Measurements from ENCODE around the gene SOCS6.
A peak's percentile ranks its signal among the peaks of the same experiment; 100 is the strongest.
"Not testable (repeated sequence)": the region's sequence is repeated elsewhere in the genome, so short reads cannot be mapped to it uniquely, and the experiment has no call there.

The SOCS6 gene, protein sequence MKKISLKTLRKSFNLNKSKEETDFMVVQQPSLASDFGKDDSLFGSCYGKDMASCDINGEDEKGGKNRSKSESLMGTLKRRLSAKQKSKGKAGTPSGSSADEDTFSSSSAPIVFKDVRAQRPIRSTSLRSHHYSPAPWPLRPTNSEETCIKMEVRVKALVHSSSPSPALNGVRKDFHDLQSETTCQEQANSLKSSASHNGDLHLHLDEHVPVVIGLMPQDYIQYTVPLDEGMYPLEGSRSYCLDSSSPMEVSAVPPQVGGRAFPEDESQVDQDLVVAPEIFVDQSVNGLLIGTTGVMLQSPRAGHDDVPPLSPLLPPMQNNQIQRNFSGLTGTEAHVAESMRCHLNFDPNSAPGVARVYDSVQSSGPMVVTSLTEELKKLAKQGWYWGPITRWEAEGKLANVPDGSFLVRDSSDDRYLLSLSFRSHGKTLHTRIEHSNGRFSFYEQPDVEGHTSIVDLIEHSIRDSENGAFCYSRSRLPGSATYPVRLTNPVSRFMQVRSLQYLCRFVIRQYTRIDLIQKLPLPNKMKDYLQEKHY

DNA sequence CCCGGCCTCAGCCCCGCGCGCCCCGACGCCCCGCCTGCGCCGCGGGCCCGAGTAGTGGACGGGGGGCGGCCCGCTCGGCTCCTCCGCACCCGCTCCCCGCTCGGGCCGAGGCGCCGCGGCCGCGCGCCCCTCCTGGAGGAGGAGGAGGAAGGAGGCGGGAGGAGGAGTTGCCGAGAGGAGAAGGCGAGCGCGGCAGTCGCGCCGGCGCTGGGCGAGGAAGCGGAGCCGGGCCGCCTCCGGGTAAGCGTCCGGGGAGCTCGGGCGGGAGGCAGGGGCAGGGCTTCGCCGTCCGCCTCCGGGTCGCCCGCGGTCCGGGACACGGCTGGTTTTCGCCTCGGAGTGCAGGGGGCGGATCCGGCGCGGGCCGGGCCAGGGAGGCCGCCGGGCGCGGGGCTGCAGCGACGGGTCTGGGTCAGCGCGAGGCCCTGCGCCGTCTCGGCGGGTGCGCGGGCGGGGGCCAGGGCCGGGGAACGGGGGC, at the start of gene SOCS6:
Gene SOCS6, plus strand, starts transcription at position 195 of the 478 bp plus-strand sequence. CDS start 35,624 bp downstream, outside the sequence.
- DNase-seq: peak; percentile 3

DNA sequence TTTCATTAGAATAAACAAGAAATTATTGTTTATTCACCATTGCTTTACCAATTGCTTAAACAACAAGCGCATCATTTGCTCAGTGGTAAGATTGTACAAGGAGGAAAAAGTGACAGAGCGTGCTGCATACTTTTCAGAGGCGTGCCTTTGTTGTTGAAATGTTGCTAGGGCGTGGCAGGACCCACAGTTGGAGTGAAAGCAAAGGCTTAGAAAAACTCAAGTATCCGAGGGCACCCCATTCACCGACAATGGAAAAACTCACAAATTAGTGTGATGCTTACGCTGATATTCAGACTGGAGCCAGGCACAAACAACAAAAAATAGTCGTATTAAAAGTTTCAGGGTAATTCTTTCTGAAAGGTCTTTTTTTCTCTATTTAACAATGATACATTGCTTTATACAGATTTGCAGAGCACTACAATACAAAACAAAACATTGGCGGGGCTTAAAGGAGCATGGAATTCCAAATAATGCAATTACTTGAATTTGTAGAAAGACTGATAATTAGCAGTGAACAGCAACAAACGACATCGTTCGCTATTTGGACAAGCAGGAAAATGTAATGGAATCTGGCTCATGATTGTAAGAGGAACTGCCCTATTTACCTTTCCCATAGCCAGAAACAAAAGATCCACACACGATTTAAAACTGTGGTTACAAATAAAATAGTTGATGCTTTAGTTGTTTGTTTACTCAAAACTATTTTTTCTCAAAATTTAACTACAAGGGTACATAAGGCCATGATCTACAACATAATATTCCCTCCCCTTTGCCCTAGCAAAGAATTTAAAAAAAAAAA, 45.5 kb upstream of the SOCS6 start:
- DNase-seq: no peak

DNA sequence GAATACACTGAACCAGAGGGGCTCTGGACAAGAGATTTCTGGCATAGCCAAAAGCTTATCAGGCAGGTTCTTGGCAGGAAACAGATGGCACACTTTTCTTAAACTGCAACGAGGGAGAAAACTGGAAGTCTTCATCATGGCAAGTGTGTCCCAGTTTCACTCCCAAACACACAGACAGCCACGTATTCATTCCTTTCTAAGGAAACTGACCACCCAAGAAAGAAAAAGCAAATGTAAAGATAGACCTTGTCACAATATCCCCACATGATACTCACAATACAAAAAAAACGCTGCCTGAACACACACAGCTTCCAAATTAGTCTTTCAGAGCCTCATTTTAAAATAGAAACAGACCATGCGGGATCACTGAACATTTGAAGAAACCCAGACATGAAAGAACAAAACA, 42.8 kb upstream of the SOCS6 start:
- no peak for DNase-seq

DNA sequence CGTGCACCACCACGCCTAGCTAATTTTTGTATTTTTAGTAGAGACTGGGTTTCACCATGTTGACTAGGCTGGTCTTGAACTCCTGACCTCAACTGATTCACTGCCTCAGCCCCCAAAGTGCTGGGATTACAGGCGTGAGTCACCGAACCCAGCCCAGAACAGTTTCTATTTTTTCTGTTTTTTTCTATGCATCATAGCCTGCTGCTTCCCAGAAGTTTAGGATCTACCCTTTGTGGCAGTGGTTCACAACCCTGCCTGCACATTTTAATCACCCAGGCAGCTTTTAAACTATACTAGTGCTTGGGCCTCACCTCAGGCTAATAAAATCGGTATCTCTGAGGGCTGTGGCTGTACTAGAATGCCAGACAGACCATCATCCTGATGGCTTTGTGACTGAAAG, 39.7 kb upstream of the SOCS6 start:
- no peak for DNase-seq

DNA sequence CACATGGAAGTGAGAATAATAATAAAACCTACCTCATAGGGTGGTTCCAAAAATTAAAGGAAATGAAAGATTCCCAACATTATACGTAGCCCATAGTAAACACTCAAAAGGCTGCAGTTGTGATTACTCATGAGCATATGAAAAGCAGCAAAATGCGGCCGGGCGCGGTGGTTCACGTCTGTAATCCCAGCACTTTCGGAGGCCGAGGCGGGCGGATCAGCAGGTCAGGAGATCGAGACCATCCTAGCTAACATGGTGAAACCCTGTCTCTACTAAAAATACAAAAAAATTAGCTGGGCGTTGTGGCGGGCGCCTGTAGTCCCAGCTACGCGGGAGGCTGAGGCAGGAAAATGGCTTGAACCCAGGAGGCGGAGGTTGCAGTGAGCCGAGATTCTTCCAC, 39.0 kb upstream of the SOCS6 start:
- DNase-seq: not testable (repeated sequence)

DNA sequence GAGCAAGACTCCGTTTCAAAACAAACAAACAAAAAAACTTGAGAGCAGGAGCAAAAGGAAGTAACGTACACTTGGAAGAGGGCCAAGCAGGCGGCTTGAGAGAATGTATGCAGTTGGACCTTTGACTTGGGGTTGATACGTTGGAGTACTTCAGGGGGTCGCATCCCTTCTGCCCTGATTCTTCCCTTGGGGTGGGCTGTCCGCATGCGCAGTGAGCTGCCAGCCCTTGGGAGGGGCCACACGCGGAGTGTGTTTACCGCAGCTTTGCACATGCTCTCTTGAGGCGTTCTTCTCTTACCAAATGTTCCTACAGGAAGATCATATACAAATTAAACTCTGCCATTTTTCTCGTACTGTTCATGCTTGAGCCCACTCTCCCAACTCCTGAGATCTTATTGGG, 38.1 kb upstream of the SOCS6 start:
- DNase-seq: no peak

DNA sequence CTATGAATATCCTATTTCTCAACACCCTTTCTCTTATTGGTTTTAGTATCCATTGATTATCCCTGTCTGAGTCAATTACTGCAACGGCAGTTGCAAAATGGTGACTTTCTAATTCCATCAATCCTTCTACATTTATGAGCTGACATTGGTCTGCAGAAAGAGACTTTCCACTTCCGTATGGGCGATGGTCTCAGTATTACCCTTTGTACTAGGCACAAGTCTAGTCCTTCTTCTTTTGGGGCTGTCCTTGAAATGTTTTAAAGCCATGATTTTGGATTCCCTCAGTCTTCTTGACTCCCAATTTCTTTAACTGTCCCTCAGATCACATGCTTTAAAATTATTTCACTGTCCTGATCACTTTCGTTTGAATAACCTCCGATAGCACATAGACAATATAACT, 32.7 kb upstream of the SOCS6 start:
- DNase-seq: no peak

DNA sequence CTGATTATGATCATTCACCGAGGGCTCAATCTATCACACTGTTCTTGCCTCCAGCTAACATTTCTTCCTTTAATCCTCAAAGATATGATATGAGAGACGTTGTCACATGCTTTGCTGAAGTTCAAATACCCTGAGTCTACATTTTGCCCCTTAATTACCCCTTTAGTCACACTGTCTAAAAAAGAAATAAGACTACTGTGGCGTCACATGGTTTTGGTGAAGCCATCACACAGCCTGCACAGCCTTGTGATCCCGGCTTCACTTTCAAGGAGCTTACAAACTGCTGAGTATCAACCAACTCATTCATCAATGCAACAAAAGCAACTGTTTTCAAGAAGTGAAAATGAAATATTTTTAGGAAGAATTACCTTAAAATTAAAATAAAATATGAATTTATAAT, 31.9 kb upstream of the SOCS6 start:
- DNase-seq: no peak

DNA sequence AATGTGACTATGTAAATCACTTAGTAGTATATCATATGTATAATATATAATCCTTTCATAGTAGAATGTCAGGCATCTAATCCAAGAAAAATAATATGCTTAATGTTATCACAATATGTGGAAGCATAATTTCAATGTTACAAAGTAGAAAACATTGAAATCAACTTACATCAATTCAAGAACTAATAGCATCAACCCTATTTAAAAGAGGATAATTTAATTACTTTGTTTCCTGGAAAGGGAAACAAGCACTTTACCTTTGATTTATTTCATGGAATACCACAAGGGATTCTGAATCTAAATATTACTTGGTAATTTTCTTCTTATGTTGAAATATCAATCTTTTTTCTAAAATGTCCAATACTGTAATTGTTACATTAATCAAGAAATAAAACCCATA, 30.6 kb upstream of the SOCS6 start:
- DNase-seq: no peak

DNA sequence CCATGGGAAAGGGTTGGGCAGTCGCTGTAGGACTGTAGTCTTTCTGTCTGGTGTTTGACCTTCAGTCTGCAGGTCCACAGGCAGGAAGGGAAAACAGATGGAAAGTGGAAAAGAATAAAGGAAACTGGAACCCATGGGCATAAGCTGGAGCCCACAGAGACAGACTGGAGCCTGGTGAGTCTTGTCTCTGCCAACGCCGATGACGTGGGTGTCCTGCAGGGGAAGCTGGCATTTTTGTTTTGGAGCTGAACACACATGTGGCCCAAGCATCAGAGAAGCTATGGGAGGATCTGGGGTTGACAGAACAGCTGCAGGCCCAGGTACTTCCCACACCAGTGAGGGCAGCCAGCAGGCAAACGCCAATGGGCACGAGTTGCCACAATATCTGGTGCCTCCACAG, 28.2 kb upstream of the SOCS6 start:
- DNase-seq: no peak

DNA sequence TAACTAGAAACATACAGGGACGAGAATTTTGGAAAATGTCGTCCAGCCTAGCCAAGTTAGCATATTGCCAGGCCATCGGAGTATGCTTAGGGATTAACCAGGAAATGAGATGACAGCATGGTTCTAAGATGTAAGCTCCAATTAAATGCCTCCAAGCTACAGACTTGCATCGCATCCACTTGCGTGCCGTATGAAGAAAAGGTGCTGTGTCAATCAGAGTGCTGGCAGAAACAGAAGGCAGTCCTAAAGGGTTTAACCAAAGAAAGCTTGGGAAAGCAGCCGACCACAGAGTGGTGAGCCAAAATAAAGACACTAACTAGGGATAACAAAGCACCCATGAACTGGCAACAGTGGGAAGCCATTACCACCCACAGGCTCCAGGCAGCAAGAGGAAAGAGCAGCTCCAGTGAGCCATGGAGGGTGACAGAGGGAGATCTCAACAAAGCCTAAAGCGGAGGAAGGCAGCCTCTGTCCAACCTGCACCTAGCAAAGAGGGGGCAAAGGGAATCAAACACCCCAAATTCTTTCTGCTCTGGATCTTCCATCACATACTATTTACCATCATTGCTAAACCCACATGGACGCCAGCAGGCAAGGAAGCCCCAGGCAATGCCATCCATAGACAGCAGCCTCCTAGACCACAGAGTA, 27.6 kb upstream of the SOCS6 start:
- no peak for DNase-seq

DNA sequence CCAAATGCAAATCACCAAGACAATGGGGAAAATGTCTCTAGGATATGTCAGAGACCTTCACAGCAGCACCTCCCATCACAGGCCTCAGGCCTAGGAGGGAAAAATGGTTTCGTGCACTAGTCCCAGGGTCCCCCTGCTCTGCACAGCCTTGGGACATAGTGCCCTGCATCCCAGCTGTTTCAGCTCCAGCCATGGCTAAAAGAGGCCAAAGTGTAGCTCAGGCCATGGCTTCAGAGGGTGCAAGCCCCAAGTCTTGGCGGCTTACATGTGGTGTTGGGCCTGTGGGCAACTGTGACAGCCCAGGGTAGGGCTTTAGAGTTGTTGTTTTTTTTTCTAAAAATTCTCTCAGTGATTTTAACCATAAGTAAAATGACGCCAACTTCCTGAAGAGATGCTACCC, 25.5 kb upstream of the SOCS6 start:
- no peak for DNase-seq

DNA sequence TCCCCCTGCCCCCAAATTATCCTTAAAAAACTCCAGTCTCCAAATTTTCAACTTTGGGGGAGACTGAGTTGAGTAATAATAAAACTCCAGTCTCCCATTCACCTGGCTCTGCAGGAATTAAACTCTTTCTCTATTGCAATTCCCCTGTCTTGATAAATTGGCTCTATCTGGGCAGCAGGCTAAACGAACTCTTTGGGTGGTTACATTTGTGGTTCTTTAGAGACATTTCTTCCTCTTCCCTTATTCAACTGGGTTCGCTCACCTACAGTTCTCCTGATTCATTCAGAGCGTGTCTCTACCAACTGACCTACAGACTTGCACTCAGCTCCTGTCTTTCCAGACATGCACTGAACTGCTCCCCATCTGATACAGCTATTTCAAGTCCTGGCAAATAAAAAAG, 17.1 kb upstream of the SOCS6 start:
- DNase-seq: no peak

DNA sequence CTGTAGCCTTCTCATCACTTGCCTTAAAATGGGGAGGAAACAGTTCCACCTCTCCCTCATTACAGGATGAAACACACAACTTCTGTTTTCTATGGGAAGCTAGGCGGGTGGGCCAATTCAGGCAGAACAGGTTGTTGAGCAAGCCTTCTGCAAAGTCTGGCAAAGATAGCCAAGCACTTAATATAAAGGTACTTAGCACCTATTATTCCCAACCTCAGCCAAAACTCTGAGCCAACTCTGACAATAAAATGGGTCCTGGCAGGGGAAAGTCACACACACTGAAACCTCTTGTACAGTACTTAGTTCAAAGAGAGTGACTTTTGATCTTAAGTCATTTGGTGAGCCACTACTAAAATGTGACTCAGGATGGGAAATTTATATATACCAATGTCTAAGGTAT, 15.8 kb upstream of the SOCS6 start:
- DNase-seq: no peak

DNA sequence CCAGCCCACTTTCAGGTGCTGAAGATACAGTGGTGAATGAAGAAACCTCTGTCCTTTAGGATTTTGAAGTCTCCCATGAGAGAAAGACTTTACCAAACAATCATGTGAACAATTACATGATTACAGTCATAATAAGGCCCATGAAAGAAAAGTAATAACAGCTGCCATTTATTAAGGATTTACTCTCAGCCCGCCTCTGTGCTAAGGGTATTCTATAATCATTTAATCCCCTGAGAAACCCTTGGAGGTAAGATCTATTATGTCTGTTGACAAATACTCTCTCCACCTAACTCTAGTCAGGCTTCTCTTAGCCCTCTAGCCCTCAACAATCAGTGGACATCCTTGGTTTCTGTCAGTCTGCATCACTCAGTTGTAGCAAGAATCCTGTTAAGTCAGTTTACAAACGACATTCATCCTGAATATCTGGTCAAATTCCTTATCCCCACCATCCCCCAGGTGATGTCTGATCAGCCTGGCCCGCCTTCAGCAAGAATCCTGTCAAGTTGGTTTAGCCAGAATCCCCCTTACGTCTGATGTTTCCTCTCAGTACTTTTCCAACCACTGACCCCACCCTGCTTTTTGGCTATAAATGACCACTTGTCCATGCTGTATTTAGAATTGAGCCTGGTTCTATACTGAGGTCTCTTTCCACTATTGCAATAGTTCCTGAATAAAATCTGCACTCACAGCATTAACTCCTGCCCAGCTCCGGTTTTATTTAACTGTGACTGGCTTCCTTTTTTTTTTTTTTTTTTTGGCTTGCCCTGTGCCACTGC, 12.2 kb upstream of the SOCS6 start:
- DNase-seq: no peak

DNA sequence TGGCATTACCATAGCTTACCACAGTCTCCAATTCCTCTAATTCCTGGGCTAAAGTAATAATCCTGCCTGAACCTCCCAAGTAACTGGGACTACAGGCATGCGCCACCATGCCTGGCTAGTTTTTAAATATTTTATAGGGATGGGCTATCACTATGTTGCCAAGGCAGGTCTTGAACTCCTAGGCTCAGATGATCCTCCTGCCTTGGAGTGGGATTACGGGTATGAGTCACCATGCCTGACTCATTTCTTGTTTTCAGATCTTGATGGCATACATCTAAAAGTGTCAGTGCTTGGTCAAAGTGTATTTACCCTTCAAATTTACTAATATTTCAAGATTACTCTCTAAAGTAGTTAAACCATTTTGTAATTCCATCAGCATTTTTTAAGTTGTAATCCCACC, 9.4 kb upstream of the SOCS6 start:
- no peak for DNase-seq

DNA sequence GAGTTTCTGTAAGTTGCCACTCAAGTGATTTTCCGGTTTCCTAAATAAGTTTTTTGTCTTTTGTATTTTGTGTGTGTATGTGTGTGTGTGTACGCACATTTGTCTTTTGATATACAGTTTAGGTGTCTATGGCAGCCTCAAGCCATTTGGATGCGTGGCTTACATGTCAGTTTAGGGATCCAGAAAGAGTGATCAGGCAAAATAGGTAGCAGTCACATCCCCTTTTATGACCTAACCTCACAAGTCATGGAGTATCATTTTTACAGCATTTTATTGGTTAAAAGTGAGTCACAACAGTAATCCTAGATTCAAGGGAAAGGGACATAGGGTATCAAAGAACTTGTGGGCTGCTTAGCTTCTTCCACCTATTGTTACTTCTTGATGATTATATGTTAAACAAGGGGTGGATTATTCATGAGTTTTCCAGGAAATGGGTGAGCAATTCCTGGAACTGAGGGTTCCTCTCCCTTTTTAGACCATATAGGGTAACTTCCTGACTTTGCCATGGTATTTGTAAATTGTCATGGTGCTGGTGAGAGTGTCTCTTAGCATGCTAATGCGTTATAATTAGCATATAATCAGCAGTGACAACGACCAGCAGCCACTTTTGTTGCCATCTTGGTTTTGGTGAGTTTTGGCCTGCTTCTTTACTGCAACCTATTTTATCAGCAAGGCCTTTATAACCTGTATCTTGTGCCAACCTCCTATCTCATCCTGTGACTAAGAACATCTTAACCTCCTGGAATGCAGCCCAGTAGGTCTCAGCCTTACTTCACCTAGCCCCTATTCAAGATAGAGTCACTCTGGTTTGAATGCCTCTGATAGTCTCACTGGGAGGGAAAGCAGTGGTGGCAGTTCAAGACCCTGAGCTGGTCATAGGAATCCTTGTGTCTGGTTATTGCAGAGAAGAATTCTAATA, 8.6 kb upstream of the SOCS6 start:
- no peak for DNase-seq

DNA sequence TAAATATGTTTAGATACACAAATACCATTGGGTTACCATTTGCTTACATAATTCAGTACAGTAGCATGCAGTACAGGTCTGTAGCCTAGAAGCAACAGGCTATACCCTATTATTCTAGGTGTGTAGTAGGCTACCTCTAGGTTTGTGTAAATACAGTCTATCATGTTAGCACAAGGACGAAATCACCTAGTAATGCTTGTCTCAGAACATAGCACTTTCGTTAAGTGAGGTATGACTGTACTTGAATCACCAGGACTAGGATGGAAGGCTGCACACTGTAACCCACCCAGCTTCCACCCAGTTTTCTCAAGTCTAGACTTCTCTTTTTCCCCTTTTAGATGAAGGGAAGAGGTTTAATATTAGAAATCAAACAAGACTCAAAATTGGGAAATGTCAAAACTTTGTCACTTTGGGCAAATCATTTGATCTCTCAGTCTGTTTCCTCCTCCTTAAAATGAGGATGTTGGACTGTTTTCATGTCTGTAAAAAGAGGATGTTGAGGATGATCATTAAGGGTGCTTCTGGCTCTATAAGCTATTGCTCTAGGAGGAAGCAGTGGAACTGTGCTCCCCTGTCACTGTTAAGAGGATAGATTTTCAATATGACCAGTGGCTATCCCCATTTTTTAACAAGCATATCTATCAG, 3.7 kb upstream of the SOCS6 start:
- peak; percentile 2 for DNase-seq

DNA sequence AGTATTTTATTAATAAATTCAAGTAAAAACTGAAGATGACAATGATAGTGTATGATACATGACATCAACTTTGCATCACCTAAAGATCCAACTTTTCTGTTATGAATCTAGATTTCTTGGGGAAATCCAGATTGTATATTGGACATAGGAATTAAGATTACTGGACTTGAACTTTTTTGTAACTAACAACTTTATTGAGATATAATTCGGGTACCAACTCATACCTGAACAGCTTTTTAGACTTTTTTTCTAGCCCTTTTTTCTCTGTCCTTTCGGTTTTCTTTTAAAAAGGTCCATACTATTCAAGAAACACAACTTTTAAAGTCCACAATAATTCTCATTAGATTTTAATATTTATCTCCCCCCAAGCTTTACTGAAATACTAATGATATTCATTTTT, 1.1 kb upstream of the SOCS6 start:
- DNase-seq: no peak

DNA sequence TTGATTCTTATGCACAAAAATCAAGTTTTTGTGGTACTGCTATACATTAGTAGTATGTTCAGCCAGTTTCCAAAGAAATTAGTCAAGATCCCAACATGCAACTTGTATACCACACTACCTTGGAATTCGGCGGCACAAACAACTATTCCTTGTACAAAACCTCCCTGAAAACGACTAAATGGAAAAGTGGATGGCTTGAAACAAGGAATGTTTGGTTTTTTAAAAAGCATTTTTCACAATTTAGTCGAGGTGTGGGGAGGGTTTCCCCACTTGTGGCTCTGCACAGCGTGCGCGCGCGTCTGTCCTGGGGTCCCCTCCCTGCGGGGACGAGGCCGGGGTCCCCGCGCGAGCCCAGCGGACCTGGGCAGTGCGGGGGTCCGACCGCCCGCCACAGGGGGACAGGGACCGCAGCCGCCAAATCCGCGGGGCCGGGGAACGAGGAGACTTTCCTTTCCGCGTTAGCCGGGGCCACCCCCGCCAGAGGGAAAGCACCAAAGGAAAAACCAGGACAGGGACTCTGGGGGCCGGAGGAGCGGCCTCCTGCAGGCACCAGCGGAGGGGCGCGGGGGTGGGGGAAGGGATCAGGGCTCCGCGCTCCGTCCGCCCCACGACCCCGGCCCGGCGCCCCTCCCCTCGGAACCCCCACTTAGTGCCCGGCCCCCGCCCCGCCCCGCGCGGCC, 534 bp upstream of the SOCS6 start:
- no peak for DNase-seq

Measured in CD4-positive, alpha-beta T cell treated with Interleukin-21 for 1 hour (primary cell).